Medulla oblongata (tissue), 1 donor: ENCODE results near the gene AHR.
"Not testable (repeated sequence)": the region's sequence is repeated elsewhere in the genome, so short reads cannot be mapped to it uniquely, and the experiment has no call there.

Source experiments
- DNase-seq: peaks from one replicate; pipeline ENCODE4 v3.0.0-alpha.2; 2015; ENCODE audit errors: extremely low spot score

The AHR gene

DNA sequence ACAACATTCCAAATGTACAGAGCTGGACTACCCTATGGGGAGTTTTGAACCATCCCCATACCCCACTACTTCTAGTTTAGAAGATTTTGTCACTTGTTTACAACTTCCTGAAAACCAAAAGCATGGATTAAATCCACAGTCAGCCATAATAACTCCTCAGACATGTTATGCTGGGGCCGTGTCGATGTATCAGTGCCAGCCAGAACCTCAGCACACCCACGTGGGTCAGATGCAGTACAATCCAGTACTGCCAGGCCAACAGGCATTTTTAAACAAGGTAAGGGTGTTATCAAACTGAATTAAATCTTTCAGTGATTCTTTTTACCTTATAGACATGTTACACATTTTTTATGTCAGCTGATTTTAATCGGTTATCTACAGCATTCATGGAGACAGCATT is 41.5 kb downstream of the AHR start:
- no peak for DNase-seq

DNA sequence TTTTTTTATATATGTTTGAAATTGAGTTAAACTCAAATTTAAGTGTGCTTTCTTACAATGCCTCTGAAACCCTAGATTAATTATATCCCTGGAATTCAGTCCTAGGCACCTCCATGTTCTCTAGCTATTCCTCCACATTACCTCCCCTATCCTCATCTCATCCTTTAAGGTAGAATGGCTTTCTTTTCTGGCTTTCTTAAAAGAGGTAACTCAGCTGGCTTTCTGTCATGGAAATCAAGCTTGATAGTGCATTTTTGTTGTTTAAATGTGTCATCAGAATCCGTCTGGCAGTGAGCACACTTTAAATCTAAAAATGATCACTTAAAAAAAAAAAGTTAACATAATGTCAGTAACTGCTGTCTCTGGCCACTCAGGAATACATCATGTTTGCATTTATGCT is 42.2 kb downstream of the AHR start:
- no peak for DNase-seq

DNA sequence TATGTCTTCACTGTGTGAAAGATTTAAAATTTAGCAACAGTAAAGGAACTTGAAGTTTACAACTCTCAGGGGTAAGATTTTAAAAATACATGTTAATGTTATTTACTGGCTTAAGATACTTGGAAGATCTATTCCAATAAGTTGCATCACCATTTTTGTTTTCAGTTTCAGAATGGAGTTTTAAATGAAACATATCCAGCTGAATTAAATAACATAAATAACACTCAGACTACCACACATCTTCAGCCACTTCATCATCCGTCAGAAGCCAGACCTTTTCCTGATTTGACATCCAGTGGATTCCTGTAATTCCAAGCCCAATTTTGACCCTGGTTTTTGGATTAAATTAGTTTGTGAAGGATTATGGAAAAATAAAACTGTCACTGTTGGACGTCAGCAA is 44.3 kb downstream of the AHR start:
- DNase-seq, result no peak

DNA sequence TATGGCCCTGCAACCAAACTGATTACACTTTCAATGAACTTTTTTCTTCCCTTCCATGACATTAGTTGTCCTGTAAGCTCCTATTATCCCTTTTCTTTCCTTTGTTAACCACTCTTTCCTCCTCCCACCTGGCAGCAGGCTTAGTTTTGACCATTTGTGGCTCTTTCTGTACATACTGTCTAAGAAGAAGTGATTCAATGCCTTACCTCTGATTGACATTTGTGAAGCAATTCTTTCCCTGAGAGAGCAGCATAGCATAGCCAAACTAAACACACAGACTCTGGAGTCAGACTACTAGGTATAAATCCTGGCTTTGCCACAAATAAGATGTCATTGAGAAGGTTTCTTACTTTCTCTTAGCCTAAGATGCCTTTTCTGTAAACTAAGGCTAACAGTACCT is 48.9 kb downstream of the AHR start:
- no peak for DNase-seq

DNA sequence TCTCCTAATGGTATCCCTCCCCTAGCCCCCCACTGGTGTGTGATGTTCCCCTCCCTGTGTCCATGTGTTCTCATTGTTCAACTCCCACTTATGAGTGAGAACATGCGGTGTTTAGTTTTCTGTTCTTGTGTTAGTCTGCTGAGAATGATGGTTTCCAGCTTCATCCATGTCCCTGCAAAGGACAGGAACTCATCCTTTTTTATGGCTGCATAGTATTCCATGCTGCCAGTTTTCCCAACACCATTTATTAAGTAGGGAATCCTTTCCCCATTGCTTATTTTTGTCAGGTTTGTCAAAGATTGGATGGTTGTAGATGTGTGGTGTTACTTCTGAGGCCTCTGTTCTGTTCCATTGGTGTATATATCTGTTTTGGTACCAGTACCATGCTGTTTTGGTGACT is 50.5 kb downstream of the AHR start:
- DNase-seq, result not testable (repeated sequence)

DNA sequence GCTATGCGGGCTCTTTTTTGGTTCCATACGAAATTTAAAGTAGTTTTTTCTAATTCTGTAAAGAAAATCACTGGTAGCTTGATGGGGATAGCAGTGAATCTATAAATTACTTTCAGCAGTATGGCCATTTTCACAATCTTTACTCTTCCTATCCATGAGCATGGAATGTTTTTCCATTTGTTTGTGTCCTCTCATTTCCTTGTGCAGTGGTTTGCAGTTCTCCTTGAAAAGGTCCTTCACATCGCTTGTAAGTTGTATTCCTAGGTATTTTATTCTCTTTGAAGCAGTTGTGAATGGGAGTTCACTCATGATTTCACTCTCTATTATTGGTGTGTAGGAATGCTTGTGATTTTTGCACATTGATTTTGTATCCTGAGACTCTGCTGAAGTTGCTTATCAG is 51.9 kb downstream of the AHR start:
- DNase-seq, result not testable (repeated sequence)

DNA sequence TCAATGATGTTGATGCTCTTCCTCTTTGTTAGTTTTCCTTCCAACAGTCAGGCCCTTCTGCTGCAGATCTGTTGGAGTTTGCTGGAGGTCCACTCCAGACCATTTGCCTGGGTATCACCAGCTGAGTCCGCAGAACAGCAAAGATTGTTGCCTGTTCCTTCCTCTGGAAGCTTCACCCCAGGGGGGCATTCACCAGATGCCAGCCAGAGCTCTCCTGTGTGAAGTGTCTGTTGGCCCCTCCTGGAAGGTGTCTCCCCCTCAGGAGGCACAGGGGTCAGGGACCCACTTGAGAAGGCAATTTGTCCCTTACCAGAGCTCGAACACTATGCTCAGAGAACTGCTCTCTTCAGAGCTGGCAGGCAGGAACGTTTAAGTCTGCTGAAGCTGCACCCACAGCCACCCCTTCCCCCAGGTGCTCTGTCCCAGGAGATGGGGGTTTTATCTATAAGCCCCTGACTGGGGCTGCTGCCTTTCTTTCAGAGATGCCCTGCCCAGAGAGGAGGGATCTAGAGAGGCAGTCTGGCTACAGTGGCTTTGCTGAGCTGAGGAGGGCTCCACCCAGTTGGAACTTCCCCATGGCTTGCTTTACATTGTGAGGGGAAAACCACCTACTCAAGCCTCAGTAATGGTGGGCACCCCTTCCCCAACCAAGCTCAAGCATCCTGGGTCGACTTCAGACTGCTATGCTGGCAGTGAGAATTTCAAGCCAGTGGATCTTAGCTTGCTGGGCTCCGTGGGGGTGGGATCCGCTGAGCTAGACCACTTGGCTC is 55.4 kb downstream of the AHR start:
- DNase-seq, result not testable (repeated sequence)

DNA sequence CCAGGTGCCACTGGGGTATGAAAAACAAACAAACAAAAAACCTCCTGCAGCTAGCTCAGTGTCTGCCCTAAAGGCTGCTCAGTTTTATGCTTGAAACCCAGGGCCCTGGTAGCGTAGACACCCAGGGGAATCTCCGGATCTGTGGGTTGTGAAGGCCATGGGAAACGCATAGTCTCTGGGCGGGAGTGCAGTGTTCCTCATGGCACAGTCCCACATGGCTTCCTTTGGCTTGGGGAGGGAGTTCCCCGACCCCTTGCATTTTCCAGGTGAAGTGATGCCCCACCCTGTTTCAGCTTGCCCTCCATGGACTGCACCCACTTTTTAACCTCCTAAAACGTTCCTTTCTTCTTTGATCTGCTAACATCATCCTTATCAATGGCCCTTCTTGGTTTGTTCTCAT is 56.0 kb downstream of the AHR start:
- no peak for DNase-seq

DNA sequence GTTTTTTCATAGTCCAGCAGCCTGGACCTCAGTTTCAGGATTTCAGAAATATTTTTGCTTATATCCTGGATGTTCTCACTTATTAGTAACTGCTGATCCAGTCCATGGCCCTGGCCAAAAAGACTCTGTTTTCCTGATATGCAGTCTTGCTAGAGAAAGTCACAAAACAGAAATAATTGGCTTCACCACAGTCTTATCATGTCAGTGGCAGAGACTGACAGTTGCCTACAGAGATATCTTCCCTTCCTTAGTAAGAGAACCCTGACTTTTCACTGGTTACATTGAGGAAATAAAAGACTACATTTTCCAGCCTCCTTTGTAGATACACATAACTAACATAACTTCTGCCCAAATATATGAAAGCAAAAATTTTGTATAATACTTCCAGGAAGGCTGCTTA is 56.6 kb downstream of the AHR start:
- DNase-seq, result no peak

DNA sequence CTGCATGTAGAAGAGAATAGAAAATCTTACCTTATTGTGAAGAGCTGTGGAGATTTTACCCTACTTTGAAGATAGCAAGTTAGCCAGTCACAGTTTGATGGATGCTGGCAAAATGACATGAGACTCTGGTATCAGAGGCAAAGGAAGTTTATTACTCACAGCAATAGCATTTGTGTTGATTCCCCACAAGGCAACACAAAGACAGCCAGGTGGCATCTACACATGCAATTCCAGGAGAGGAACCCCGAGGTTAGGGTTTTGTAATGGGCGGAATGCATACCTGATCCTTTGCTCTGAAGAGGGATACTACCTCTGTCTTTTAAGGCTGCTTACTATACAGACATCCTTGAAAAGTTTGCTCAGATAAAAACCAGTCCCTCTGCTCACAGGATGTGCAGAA is 59.5 kb downstream of the AHR start:
- DNase-seq, result no peak

DNA sequence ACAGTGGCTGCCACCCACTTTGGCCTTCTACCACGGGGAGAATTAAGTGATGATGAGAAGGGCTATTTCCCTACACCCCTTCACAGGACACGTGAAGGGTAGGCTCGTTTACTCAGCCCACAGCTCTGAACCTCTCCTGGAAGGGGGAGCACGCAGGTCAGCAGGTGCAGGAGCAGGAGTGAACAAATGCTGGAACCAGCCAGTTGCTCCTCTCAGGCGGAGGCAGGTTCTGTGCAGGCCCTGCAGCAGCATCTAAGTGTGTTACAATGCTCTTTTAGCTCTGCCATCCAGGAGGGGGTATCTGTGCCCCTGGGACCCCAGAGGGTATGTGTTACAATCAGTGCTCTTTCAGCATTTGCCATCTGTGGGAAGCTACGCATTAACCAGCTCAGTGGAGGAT is 61.2 kb downstream of the AHR start:
- no peak for DNase-seq

DNA sequence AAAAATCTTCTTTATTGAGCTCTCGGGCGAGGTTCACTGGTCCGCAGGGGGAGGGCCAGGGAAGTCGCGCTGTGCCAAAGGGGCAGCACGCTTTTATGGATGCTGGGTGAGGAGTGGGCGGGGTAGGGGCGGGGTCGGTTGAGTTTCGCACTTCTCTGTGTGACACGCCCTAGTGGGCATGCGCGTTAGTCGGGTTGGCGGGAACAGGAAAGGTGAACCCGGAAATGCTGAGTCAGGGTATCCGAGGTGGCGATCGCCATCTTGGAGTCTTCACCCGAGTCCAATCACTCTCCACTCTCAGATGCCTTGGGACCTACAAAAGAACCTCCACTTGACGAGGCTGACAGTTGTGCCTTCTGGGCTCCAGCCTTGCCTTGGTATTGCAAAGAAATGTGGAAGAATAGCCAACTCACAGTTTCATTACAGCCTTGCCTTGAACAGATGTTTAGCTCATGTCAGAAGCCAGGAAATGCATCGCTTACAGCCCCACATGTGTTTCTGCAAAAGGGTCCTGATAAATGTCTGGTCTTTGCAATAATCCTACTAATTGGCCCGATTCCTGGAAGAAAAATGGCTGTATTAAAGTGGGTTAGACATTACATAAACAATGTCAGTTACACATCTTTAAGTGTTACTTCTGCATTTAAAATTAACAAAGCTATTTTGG is 64.1 kb downstream of the AHR start:
- no peak for DNase-seq

DNA sequence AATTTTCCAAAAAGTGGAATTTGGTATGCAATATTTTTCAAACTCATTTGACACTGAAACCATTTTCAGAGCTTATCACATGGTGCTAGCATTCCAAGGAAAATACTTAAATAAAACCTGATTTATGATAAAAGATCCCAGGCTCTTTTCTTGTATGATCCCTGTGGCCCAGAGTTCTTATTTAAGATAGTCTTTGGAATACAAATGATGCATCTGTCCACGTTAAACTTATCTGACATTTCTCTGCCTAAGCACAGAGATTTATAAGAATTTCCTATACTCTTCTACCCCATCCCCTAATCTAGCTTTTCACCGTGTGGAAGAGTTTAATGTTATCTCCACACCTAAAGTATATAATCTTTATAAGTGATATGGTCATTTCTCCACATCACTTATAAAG is 66.2 kb downstream of the AHR start:
- no peak for DNase-seq

DNA sequence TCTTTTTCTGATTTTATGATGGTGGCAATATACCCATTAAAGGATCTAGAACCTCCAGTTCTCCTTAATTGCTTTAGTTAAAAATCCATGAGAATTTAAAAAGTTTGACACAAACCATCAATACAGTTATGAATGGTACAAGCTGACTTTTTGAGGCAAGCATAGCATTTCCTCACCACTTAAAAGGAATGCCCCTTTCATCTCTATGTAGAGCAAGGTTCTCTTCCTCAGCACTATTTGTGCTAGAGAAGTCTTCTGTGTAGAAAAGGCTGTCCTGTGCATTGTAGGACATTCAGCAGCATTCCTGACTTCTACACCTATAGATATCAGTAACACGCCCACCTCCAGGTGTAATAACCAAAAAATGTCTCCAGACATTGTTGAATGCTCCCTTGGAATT is 67.3 kb downstream of the AHR start:
- no peak for DNase-seq

DNA sequence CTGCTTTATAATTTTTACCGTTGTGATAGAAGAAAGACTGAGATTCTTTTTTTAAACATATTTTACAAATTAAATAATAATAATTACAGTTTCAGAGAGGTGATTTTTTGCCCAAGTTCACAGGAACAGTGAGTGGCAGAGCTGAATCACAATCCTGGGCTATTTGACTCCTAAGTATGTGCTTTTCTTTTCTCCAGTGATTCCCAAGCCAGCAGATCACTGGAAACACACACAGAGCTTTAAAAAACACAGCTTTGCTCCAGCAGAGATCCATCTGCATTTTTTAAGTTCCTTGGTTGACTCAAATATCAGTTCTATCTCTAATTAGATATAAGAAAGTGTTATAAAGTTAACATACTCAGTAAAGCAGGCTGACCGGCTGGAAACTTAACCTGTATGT is 69.0 kb downstream of the AHR start:
- DNase-seq, result no peak

DNA sequence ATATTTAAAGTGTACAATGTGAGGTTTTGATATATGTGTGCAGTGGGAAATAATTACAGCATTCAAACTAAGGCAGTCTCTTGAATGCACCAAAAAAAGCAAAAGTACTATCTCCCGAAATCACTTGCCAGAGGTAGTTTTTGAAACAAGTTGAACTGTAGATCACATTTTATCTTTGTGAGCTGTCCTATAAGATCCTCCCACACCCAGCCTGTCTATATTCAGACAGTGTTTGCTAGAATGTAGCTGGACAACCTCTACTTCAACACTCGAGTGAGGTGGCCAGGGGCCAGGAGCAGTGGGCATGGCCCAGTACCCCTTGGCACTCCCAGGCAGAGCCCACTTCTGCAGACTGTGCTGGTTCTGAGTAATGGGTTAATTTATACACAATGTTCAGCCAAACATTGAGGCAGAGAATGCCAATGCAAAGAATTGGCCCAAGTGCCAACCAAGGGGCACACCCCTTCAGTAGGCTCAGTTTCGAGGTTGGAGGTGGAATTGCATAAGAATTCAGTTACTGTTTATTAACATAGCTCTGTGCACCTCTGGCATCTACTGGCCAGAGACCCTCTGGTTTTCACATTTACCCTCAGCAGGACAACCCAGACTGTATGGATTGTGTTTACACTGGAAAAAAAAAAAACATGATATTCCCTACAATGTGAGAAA is 70.5 kb downstream of the AHR start:
- DNase-seq, result no peak

DNA sequence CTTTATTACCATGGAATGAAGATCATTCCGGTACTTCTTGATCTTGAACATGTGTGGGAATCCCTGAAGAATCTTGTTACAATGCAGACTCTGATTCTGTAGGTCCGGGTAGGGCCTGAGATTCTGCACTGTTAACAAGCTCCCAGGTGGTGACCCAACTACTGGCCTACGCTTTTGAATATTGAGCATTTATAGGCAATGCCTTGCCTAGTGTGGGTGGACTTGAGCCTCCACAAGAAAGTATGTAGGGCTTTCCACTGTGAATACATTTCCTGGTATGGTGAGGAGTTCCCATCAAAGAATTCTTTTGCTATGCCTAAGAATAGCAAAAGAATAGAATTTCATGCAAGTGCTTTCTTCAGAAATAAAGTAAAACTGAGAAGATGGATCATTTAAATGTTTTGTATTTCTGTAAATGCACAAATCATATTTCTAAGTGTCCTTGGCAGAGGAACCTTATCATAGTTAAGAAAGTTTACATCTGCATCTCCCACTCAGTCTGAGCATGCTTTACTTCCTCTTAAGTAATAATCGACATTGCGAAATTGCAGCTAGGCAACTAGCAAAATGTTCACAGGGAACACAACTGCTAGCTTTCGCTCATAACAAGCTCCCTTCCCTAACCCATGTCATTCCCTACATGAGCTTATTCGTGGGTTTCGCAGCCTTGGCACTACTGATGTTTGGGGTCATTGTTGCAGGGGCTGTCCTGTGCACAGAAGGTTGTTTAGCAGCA is 71.4 kb downstream of the AHR start:
- peak; percentile 55 for DNase-seq

DNA sequence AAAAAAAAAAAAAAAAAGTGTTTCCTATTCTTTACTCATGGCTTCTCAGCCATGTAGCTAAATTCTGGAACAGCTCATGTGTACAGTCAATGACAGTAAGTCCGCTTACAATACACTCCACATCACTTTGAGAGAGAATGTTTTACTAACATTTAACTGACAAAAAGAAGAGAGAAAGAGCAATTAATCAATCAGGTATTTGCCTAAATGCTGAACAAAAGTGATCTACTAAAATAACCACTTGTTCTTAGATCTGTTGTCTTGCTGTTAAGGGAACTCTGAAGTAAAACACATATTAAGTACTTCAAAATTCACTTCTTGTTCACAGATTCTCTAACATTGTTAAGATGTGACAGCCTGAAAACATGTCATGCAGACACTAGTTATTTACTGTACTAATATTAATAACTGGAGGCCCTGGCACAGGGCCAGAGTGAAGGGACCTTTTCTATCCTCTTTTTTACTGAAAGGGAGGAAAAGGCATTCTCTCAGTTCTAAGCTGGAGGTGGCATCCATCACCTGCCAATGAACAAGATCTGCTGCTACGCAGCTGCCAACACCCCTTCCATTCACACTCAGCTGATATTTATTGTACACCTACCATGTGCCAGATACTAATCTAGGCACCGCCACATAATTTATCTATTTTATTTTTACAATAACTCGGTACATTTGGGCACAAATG is 72.6 kb downstream of the AHR start:
- no peak for DNase-seq

DNA sequence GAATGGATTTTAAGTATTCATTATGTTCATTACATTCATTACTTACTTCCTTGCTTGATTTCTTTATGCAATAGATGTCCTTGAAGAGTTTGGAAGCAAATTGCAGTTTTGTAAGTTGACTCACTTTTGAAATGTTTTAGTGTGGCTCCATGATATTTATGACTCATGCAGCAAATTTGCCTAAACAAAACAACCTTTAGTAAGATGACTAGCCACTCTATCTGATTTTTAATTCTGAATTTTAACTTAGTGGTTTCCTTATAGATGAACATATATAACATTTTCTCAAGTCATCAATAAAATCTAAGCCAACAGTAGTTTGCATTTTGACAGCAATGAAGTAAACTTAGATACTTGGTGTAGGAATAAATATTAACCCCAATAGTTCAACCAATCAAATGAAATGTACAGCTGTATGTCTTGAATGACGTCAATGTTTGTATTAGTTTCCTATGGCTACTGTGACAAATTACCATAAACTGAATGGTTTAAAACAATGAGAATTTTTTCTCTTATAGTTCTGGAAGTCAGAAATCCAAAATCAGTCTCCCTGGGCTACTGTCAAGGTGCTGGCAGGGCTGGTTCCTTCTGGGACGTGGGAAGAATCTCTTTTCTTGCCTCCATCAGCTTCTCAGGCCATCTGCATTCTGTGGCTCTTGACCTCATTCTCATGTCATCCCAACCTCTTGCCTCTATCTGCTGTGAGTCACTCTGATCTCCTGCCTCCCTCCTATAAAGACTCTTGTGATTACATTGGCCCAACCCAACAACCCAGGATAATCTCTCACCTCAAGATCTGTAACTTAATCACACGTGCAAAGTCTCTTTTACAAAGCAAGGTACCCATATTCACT is 73.4 kb downstream of the AHR start:
- DNase-seq, result no peak

DNA sequence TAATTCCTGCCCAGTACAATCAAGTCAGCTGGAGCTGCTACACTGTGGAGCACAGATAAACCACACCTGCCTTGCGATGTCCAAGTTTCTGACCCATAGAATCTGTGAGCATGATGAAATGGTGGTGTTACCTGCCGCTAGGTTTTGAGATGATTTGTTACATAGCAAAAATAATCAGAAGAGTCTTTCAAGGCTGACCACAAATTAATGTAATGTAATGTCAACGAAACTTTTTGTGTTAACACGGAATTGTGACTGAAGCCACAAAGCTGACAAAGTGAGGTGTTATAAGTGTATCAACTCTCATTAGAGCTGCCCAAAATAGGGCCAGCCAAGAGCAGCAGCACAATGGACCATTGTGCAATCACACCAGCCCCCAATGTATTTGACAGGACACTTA is 75.7 kb downstream of the AHR start:
- no peak for DNase-seq

DNA sequence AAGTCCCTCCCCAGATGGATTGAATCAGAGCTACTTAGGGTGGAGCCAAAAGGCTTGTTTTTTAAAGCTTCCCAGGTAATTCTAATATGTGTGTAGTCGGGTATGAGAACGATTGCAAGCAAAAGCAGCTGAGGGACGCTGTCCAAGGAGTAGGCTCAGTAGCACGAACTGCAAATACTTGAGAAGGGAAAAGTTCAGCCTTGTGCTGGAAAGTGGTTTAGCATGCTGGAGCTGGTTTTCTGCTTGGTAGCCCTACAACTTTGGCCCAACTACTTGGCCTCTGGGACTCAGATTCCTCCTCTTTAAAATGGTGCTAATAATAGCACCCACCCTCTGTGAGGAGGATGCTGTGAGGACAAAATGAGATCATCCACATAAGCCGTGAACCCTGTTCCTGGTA is 76.2 kb downstream of the AHR start:
- DNase-seq, result no peak
